GM18870 (cell line): ENCODE measurements around the gene DDX52.
"Not testable (repeated sequence)": the region's sequence is repeated elsewhere in the genome, so short reads cannot be mapped to it uniquely, and the experiment has no call there.

Experiments used
- ATAC-seq: cut with Tn5 transposase; IDR thresholded peaks from one replicate; pipeline ENCODE4 v1.9.1; 2021; ENCODE audit warnings: moderate library complexity; ENCODE audit not compliant: unreplicated experiment

Gene DDX52

DNA sequence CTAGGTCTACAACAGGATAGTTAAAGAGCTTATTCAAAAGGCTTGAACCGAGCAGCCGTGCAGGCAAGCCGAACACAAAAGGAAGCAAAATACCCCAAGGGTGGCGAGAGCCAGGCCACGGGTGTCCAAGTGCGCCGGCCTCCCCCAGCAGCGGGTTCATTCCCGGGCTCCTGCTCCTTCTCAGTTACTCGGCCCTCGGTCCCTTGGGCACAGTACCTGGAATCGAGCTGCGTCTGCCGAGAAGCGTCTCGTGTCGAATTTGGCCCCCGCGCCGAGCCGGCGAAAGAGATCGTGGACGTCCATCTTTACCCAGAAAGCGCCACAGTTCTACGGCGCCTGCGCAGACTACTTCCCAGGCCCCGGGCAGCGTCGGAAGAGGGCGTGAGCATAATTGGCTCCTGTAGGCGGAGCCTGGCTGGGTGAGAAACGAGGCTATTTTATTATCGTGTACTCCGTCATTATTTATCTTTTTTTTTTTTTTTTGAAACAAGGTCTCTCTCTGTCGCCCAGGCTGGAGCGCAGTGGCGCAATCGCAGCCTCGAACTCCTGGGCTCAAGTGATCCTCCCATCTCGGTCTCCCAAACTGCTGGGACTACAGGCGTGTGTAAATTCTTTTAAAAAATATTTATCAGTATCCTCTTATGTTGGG is at the start of gene DDX52:
Gene DDX52 (minus strand): TSS at position 329 of the 649 bp plus-strand sequence. CDS start 26 bp downstream, at position 303.
- peak; percentile 74 for ATAC-seq

- ATAC-seq: no peak
These were observed 48.6 kb upstream of the DDX52 start for GRCh38 chr17:37691807-37692206.

- ATAC-seq: no peak
These were observed 46.1 kb upstream of the DDX52 start for GRCh38 chr17:37689317-37689716.

DNA sequence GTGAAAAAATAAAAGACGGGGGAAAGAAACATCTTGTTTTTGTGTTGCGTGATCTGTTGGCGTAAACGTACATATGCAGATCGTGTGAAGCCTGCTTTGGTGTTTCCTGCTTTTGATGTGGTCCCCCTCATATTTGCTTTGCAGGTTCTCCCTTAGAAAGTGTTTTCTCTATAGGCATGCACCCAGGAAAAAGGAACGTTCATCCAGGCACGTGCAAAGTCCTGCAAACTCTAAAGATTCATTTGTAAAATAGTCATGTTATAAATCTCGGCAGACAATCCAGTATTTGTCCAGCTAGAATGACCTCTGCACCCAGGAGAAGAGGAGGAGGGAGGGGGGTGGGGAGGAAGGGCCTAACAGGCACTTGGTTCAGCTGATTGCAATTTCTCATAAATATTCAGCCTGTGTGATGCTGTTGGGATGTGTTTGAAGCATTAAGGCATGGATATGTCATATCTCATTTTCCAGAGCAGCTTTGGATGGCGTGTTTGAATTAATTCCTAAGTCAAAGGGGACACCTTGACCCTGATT is 40.3 kb upstream of the DDX52 start:
- ATAC-seq: no peak

DNA sequence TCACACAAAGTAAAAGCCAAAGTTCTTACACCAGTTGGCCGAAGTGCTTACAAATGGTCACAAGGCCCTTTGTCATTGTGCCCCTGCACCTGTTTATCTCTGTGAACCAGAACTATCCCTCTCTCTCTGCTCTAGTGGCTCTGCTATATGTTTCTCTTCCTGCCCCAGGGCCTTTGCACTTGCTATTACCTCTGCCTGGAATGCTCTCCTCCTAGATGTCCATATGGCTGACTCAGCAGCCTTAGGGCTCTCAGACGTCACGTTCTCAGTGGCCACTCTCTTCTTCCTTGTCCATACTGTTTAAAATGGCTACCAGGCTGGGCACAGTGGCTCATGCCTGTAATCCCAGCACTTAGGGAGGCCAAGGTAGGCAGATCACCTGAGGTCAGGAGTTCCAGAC is 38.8 kb upstream of the DDX52 start:
- no peak for ATAC-seq

GRCh38 chr17:37679995-37680394 is 36.7 kb upstream of the DDX52 start:
- ATAC-seq: not testable (repeated sequence)

- ATAC-seq: no peak
These were observed 34.8 kb upstream of the DDX52 start for GRCh38 chr17:37678036-37678435.

DNA sequence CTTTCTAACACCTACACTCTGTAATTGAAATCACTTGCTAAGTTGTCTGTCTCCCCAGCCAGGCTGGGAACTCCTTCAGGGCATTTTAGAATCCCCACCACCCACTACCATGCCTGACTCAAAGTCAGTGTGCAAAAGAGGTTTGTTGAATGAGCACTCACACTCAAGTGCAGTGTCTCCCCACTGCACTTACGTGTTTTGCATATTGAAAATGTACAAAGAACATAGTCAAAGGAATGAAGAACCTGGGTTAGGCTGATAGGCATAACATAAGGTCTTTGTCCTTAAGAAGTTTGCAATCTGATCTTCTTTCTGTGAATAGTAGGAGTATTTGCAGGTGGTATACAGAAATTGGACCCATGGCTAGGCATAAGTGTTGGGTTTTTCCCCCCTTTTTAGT is 33.8 kb upstream of the DDX52 start:
- no peak for ATAC-seq

DNA sequence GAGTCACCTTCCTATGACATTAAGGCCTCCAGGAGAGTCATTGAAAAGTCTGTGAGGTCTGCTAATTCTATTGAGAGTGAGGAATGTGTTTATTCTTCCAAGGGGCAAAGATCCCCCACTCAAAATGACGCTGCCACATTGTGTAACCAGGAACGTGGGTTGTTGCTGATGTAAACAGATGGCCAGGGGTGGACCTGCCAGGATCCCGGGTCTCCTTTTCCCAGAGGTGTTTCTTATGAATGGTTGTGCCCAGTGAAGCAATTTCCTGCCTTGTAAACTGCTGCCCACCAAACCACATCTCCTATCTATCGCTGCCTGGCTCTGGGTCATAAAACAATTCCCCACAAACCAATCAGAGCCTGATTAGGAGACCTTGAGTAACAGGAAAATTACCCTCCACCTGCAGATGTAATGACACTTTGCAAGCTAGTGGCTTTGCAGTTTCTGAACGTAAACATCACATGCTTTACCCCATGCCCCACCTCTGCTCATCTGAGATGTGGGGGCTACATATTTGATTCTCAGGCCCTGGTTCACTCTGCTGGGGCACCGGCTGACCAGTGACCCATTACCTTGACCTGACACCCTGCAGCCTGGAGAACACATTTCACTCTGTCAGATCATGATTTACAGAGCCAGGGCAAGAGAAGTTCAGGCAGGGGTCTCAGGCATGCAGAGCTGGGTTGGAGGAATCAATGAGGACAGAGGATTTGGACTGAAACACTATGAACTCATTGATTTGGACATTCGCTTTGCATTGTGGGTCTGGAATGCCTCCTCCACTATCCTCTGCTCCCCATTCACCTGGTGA is 33.1 kb upstream of the DDX52 start:
- no peak for ATAC-seq

GRCh38 chr17:37674511-37674910 is 31.3 kb upstream of the DDX52 start:
- no peak for ATAC-seq

DNA sequence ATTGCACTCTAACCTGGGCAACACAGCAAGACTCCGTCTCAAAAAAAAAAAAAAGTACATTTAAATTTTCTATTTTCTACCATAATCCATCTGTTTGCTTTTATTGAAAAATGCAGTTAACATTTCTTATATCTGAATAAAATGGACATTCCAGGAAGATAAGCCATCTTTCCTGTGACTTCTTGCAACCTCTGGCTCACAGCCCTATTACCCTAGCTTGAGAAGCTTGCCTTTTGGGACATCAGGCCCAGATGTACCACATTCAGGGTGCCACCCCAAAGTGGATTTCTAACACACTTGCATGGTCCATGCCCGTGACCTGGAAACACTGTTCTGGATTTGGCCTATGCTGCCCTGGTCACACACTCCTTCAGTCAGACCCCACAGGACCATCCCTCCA is 30.1 kb upstream of the DDX52 start:
- no peak for ATAC-seq

- no peak for ATAC-seq
These were observed 29.4 kb upstream of the DDX52 start for GRCh38 chr17:37672548-37673078.

GRCh38 chr17:37671824-37672547 is 28.7 kb upstream of the DDX52 start:
- ATAC-seq: no peak

DNA sequence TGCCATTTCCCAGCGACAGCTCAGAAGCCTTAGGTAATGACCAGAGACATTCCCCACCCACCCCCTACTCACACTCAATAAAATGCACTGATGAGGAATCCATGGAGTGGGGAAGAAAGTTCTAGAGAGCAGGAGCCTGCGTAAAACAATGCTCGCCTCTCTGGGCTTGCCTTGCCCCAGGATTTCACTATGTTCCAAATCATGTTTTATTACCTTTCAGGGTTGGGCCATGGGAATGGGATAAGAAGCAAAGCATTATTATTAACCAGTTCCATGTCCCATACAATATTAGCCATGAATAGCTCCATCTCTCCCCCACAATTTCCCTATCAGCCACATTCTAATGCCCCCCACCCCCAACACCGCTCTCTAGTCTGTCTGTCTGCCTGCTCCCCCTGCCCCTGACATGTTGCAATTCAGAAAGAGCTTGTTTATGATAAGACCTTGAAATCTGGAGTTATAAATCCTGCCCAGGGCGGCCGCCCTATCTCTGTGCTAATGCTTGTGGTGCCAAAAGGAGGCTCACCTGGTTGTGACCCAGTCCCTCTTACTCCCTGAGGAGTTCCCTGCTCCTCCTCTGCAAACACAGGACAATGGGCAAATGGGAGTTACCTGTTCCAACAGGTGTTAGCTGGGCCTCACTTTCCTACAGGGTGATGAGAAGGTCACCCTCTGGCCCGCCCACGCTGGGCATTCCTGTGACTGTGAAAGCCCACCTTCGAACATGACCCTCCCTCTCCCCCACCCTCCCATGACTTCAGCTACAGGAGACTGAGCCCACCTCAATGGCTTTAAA is 28.0 kb upstream of the DDX52 start:
- ATAC-seq: no peak

DNA sequence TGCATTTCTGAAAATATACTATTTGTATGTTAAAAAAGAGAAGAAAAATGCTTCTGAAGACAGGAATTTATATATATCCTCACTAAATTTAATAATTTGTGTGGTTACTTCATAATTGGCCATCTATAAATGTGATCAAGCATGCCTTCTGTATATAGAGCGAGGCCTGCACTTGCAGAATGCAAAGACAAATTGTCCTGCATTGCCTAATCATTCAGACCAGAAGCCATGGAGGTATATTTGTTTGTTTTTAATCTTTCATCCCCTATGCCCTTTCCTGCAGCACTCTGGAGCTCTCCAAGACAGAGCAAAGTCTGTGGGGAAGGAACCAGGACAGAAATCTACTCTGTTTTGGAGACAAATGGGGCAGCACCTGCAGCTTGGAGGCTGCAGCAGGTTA is 23.8 kb upstream of the DDX52 start:
- ATAC-seq: no peak

DNA sequence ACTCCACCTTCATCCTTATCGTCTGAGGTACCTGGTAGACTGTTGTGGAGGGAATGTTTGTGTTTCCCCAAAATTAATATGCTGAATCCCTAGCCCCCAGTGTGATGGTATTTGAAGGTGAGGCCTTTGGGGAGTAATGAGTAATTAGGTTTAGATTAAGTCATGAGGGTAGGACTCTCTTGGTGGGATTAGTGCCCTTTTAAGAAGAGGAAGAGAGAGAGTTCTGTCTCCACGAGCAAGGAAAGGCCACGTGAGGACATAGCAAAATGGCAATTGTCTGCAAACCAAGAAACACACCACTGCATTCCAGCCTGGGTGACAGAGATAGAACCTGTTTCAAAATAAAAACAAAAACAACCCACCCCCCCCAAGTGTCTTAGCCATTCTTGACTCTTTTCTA is 21.0 kb upstream of the DDX52 start:
- ATAC-seq: no peak

- ATAC-seq: no peak
These were observed 19.1 kb upstream of the DDX52 start for GRCh38 chr17:37662353-37662752.

DNA sequence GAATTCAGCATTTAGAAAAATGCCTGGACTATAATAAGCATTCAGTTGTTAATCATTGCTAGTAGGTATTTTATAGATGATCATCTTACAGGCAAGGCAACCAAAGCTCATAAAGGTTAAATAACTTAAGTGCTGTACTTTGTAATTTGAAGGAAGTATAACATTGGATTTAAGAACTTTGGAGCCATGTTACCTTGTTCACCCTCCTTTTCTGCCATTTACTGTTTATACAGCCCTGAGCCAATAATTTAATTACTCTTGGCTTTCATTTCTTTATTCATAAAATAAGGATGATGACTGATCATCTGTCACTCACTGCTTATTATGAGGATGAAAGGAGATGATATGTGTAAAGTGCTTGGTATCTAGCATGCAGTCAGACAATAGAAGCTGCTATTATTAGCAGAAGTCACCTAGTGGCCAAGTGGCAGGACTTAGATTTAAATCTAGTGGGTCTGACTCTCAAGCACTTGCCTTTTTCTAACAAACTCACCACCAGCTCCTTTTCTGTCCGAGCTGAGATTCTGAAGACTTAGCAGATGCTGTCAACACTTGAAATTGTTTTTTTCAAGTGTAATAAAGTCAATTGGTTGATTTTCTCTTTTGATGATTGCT is 18.3 kb upstream of the DDX52 start:
- no peak for ATAC-seq

GRCh38 chr17:37659925-37660324 is 16.7 kb upstream of the DDX52 start:
- no peak for ATAC-seq

DNA sequence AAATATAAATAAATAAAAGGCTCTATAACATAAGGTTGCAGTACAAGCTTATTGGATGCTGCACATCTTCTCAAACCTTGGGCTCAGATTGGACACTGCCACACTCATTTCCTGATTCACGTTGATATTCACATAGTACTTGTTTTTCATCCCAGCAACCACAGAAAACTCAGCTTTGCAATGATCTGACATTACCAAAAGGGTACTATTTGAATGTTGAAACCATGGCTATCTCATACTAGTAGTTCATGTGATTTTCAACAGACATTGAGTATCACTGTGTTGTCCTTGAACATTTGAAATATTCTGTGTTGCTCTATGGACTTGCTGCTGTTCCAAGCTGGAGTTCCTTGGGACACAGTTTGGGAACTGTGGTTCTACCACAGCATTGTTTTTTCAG is 14.0 kb upstream of the DDX52 start:
- ATAC-seq: no peak
